ENCODE data around the gene ADGRG4.
"Not testable (repeated sequence)": the region's sequence is repeated elsewhere in the genome, so short reads cannot be mapped to it uniquely, and the experiment has no call there.

Gene ADGRG4

GRCh38 chrX:136386173-136386572, 85.4 kb downstream of the ADGRG4 start:
- no peak for DNase-seq (ENCODE audit: low spot score)

- DNase-seq (ENCODE audit: low spot score): no peak
These were observed 86.1 kb downstream of the ADGRG4 start for GRCh38 chrX:136386826-136387225.

GRCh38 chrX:136387951-136388502, 87.3 kb downstream of the ADGRG4 start:
- DNase-seq (ENCODE audit: low spot score): no peak

- no peak for DNase-seq (ENCODE audit: low spot score)
These were observed 90.2 kb downstream of the ADGRG4 start for GRCh38 chrX:136390921-136391320.

- no peak for DNase-seq (ENCODE audit: low spot score)
These were observed 94.5 kb downstream of the ADGRG4 start for GRCh38 chrX:136395271-136395670.

GRCh38 chrX:136397001-136397400, 96.2 kb downstream of the ADGRG4 start:
- DNase-seq (ENCODE audit: low spot score): no peak

GRCh38 chrX:136405126-136405525, 104.4 kb downstream of the ADGRG4 start:
- DNase-seq (ENCODE audit: low spot score): no peak

GRCh38 chrX:136417806-136418205, 117.0 kb downstream of the ADGRG4 start:
- DNase-seq (ENCODE audit: low spot score): no peak

GRCh38 chrX:136421338-136421737, 120.6 kb downstream of the ADGRG4 start:
- DNase-seq (ENCODE audit: low spot score): no peak

- no peak for DNase-seq (ENCODE audit: low spot score)
These were observed 123.0 kb downstream of the ADGRG4 start for GRCh38 chrX:136423724-136424123.

GRCh38 chrX:136425996-136426395, 125.2 kb downstream of the ADGRG4 start:
- DNase-seq (ENCODE audit: low spot score): no peak

GRCh38 chrX:136431625-136432024, 130.9 kb downstream of the ADGRG4 start:
- DNase-seq (ENCODE audit: low spot score): no peak

- DNase-seq (ENCODE audit: low spot score): no peak
These were observed 137.0 kb downstream of the ADGRG4 start for GRCh38 chrX:136437774-136438173.

GRCh38 chrX:136438192-136438591, 137.4 kb downstream of the ADGRG4 start:
- no peak for DNase-seq (ENCODE audit: low spot score)

- DNase-seq (ENCODE audit: low spot score): not testable (repeated sequence)
These were observed 144.9 kb downstream of the ADGRG4 start for GRCh38 chrX:136445674-136446073.

GRCh38 chrX:136446208-136446607, 145.4 kb downstream of the ADGRG4 start:
- no peak for DNase-seq (ENCODE audit: low spot score)

GRCh38 chrX:136447308-136447707, 146.5 kb downstream of the ADGRG4 start:
- DNase-seq (ENCODE audit: low spot score): no peak

GRCh38 chrX:136447968-136448367, 147.2 kb downstream of the ADGRG4 start:
- DNase-seq (ENCODE audit: low spot score): no peak

- no peak for DNase-seq (ENCODE audit: low spot score)
These were observed 149.5 kb downstream of the ADGRG4 start for GRCh38 chrX:136450050-136450830.

- no peak for DNase-seq (ENCODE audit: low spot score)
These were observed 151.9 kb downstream of the ADGRG4 start for GRCh38 chrX:136452614-136453013.

- DNase-seq (ENCODE audit: low spot score): no peak
These were observed 152.4 kb downstream of the ADGRG4 start for GRCh38 chrX:136453114-136453513.

GRCh38 chrX:136453771-136454170, 153.0 kb downstream of the ADGRG4 start:
- no peak for DNase-seq (ENCODE audit: low spot score)

GRCh38 chrX:136456133-136456532, 155.4 kb downstream of the ADGRG4 start:
- no peak for DNase-seq (ENCODE audit: low spot score)
